Measurements from ENCODE around the gene JAKMIP1.

DNA sequence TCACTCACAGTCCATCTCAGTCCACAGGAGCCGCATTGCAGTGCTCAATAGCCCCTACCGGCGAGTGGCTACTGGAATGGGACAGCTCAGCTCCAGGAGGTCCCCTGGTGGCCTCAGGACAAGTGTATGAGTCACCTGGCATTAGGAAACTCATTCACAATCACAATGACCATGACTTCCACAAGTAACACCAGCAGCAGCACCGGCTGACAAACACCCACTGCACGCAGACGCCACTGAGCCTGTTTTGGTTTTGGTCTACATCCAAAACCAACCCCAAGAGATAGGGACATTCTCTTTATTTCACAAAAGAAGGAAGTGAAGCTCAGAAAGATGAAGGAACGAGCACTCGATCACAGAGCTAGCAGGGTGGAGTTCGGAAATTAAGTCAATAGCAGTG, 8.1 kb downstream of the JAKMIP1 start:
- TF ChIP-seq, protein P1, sequence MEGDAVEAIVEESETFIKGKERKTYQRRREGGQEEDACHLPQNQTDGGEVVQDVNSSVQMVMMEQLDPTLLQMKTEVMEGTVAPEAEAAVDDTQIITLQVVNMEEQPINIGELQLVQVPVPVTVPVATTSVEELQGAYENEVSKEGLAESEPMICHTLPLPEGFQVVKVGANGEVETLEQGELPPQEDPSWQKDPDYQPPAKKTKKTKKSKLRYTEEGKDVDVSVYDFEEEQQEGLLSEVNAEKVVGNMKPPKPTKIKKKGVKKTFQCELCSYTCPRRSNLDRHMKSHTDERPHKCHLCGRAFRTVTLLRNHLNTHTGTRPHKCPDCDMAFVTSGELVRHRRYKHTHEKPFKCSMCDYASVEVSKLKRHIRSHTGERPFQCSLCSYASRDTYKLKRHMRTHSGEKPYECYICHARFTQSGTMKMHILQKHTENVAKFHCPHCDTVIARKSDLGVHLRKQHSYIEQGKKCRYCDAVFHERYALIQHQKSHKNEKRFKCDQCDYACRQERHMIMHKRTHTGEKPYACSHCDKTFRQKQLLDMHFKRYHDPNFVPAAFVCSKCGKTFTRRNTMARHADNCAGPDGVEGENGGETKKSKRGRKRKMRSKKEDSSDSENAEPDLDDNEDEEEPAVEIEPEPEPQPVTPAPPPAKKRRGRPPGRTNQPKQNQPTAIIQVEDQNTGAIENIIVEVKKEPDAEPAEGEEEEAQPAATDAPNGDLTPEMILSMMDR (IDR thresholded peaks at IDR 0.05) = no peak
- TF ChIP-seq POLR2A (IDR thresholded peaks at IDR 0.05) = no peak
